ENCODE measurements around the gene TALDO1.

TALDO1 gene

GRCh38 chr11:788953-789940 lies 42.0 kb downstream of the TALDO1 start:
- DNase-seq = no peak

- DNase-seq = no peak
Measured at GRCh38 chr11:789943-790342, 42.7 kb downstream of the TALDO1 start, which contains the start of gene CEND1. Gene CEND1, minus strand, starts transcription at chr11:790090. Its CDS starts 1,514 bp downstream, at chr11:788576.

- no peak for DNase-seq
Measured at GRCh38 chr11:790721-791564, 43.7 kb downstream of the TALDO1 start.

- DNase-seq = no peak
Measured at GRCh38 chr11:791658-792534, 44.6 kb downstream of the TALDO1 start.

GRCh38 chr11:792535-792821 lies 45.2 kb downstream of the TALDO1 start:
- DNase-seq = no peak

- no peak for DNase-seq
Measured at GRCh38 chr11:792873-793272, 45.6 kb downstream of the TALDO1 start.

GRCh38 chr11:793556-793955 lies 46.3 kb downstream of the TALDO1 start:
- DNase-seq = no peak

- no peak for DNase-seq
Measured at GRCh38 chr11:794013-794765, 46.9 kb downstream of the TALDO1 start.

- no peak for DNase-seq
Measured at GRCh38 chr11:794766-795633, 47.7 kb downstream of the TALDO1 start.

GRCh38 chr11:795634-796564 lies 48.6 kb downstream of the TALDO1 start:
- DNase-seq = no peak

GRCh38 chr11:796565-797295 lies 49.5 kb downstream of the TALDO1 start:
- DNase-seq = no peak

- peak; percentile 67 for DNase-seq
Measured at GRCh38 chr11:797296-798092, 50.2 kb downstream of the TALDO1 start.

GRCh38 chr11:798093-798713 lies 50.9 kb downstream of the TALDO1 start, which contains the start of gene SLC25A22:
Gene SLC25A22, minus strand, starts transcription at chr11:798281. Its CDS starts 3,275 bp downstream, at chr11:795006.
- no peak for DNase-seq

GRCh38 chr11:799641-800316 lies 52.5 kb downstream of the TALDO1 start:
- DNase-seq = no peak

- DNase-seq = no peak
Measured at GRCh38 chr11:800473-800872, 53.2 kb downstream of the TALDO1 start.

GRCh38 chr11:801097-801780 lies 54.0 kb downstream of the TALDO1 start:
- no peak for DNase-seq

Measured in SIG-M5 (cell line).